NB4 (cell line): ENCODE measurements around the gene MTOR.

ENCODE experiments used
- CTCF ChIP-seq: IDR thresholded peaks from one replicate; pipeline ENCODE4 v1.5.1; 2012; ENCODE audit warnings: low read depth, low read length
- MYC ChIP-seq: IDR thresholded peaks from 2 replicates; pipeline ENCODE4 v1.6.1; 2011; ENCODE audit warnings: low read depth, low read length
- POLR2A ChIP-seq: IDR thresholded peaks from 2 replicates; pipeline ENCODE4 v1.6.1; 2011; ENCODE audit warnings: mild to moderate bottlenecking; ENCODE audit not compliant: insufficient read length; ENCODE audit errors: extremely low read depth

DNA sequence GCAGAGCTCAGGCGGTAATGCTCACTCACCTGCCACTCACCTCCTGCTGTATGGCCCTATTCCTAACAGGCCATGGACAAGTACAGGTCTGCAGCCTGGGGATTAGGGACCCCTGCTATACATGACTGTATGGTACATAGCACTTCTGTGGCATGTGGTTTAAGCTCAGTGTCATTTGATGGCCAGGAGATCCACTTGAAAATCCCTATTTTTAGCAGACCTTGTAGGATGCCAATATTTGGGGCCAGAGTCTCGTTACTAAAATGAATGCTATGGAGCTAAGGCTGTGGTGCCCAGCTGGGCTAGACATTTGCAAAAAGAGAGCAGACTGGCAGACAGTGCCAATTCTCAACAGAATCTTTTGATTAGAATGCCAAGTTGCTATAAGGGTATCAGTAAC is 74.9 kb downstream of the MTOR start:
- TF ChIP-seq CTCF = no peak
- TF ChIP-seq POLR2A = no peak
- TF ChIP-seq MYC = no peak
